GM12864 (cell line): ENCODE measurements around the gene UBE3D.

Experiments
- DNase-seq: peaks from one replicate; pipeline ENCODE4 v3.0.0-alpha.2; 2011; ENCODE audit warnings: low read depth
- H3K4me3 ChIP-seq: 2 replicates; pipeline ENCODE4 v1.5.1; 2011; ENCODE audit warnings: mild to moderate bottlenecking, low read depth, low read length, control low read depth
- CTCF ChIP-seq: IDR thresholded peaks from 2 replicates; pipeline ENCODE4 v1.5.1; 2011; ENCODE audit warnings: low read depth, mild to moderate bottlenecking, moderate library complexity, low read length, control low read depth, inconsistent platforms; ENCODE audit errors: missing control alignments

UBE3D gene

GRCh38 chr6:82968708-82969107, 96.9 kb downstream of the UBE3D start:
- no peak for TF ChIP-seq CTCF
- H3K4me3 ChIP-seq, result no peak overlapping the region

GRCh38 chr6:82963191-82963925, 102.3 kb downstream of the UBE3D start:
- no peak overlapping the region for H3K4me3 ChIP-seq
- no peak for TF ChIP-seq CTCF
- DNase-seq, result no peak

More at GRCh38 chr6:82968708-82969107, 96.9 kb downstream of the UBE3D start:
- DNase-seq, result no peak

- TF ChIP-seq CTCF, result no peak
- no peak overlapping the region for H3K4me3 ChIP-seq
- DNase-seq, result no peak
Measured at GRCh38 chr6:82959385-82959941, 106.2 kb downstream of the UBE3D start.

GRCh38 chr6:82958551-82958950, 107.1 kb downstream of the UBE3D start:
- DNase-seq, result no peak
- no peak for TF ChIP-seq CTCF

GRCh38 chr6:82957868-82958245, 107.8 kb downstream of the UBE3D start:
- no peak overlapping the region for H3K4me3 ChIP-seq
- no peak for TF ChIP-seq CTCF
- no peak for DNase-seq

More at GRCh38 chr6:82958551-82958950, 107.1 kb downstream of the UBE3D start:
- no peak overlapping the region for H3K4me3 ChIP-seq

GRCh38 chr6:82957171-82957867, 108.3 kb downstream of the UBE3D start:
- no peak overlapping the region for H3K4me3 ChIP-seq
- no peak for DNase-seq

More at GRCh38 chr6:82957171-82957867, 108.3 kb downstream of the UBE3D start:
- no peak for TF ChIP-seq CTCF
